SK-N-SH treated with all-trans-retinoic acid at 6 μM for 48 hours (cell line): ENCODE data around the gene C7orf33.

ENCODE experiments used
- ATAC-seq: fragments of 200-7000 bp; cut with Tn5 transposase; 3 replicates; pipeline ENCODE4 v1.9.1; 2020; ENCODE audit warnings: mild to moderate bottlenecking, moderate library complexity
- ARNTL ChIP-seq: fragments of 450-650 bp; formaldehyde crosslinking; IDR thresholded peaks from 2 replicates; pipeline ENCODE4 v1.5.0; 2020; ENCODE audit warnings: low read depth, mild to moderate bottlenecking, moderate library complexity, borderline replicate concordance
- CREB5 ChIP-seq: fragments of 250-450 bp; sonication (Bioruptor Pico); IDR thresholded peaks from 2 replicates; pipeline ENCODE4 v1.5.1; 2020; ENCODE audit warnings: low read depth, mild to moderate bottlenecking, moderate library complexity
- CSDC2 ChIP-seq: fragments of 250-450 bp; sonication (Bioruptor Pico); IDR thresholded peaks from 2 replicates; pipeline ENCODE4 v1.5.0; 2020; ENCODE audit warnings: mild to moderate bottlenecking, moderate library complexity
- CSRNP3 ChIP-seq: fragments of 250-450 bp; sonication (Bioruptor Pico); IDR thresholded peaks from 2 replicates; pipeline ENCODE4 v1.5.1; 2021; ENCODE audit warnings: mild to moderate bottlenecking, moderate library complexity
- ESRRG ChIP-seq: fragments of 250-450 bp; sonication (Bioruptor Pico); IDR thresholded peaks from 2 replicates; pipeline ENCODE4 v1.6.1; 2021; ENCODE audit warnings: mild to moderate bottlenecking
- OSR1 ChIP-seq: fragments of 250-450 bp; sonication (Bioruptor Pico); IDR thresholded peaks from 2 replicates; pipeline ENCODE4 v1.8.0; 2022; ENCODE audit warnings: moderate library complexity, mild to moderate bottlenecking, inconsistent platforms
- PATZ1 ChIP-seq: fragments of 250-450 bp; sonication (Bioruptor Pico); IDR thresholded peaks from 2 replicates; pipeline ENCODE4 v1.8.0; 2020; ENCODE audit warnings: mild to moderate bottlenecking, moderate library complexity, borderline replicate concordance
- PPARA ChIP-seq: fragments of 250-450 bp; sonication (Bioruptor Pico); IDR thresholded peaks from 2 replicates; pipeline ENCODE4 v1.5.0; 2020; ENCODE audit warnings: mild to moderate bottlenecking, borderline replicate concordance
- RARB ChIP-seq: fragments of 250-450 bp; sonication (Bioruptor Pico); IDR thresholded peaks from 2 replicates; pipeline ENCODE4 v1.8.0; 2021; ENCODE audit warnings: mild to moderate bottlenecking, moderate library complexity
- SNAI2 ChIP-seq: fragments of 250-450 bp; sonication (Bioruptor Pico); IDR thresholded peaks from 2 replicates; pipeline ENCODE4 v1.5.0; 2020; ENCODE audit warnings: mild to moderate bottlenecking, moderate library complexity
- TCF4 ChIP-seq: fragments of 250-450 bp; sonication (Bioruptor Pico); IDR thresholded peaks from 2 replicates; pipeline ENCODE4 v1.8.0; 2021; ENCODE audit warnings: mild to moderate bottlenecking, moderate library complexity, borderline replicate concordance
- TOX ChIP-seq: fragments of 250-450 bp; sonication (Bioruptor Pico); IDR thresholded peaks from 2 replicates; pipeline ENCODE4 v1.8.0; 2021; ENCODE audit warnings: mild to moderate bottlenecking, moderate library complexity, borderline replicate concordance
- TSHZ2 ChIP-seq: fragments of 250-450 bp; sonication (Bioruptor Pico); IDR thresholded peaks from 2 replicates; pipeline ENCODE4 v1.5.0; 2020; ENCODE audit warnings: mild to moderate bottlenecking, moderate library complexity
- ZC3H10 ChIP-seq: fragments of 250-450 bp; sonication (Bioruptor Pico); IDR thresholded peaks from 2 replicates; pipeline ENCODE4 v1.5.1; 2021; ENCODE audit warnings: mild to moderate bottlenecking, moderate library complexity
- ZFP3 ChIP-seq: fragments of 250-450 bp; sonication (Bioruptor Pico); IDR thresholded peaks from 2 replicates; pipeline ENCODE4 v1.5.0; 2020; ENCODE audit warnings: mild to moderate bottlenecking, moderate library complexity
- ZFP30 ChIP-seq: fragments of 450-650 bp; formaldehyde crosslinking; IDR thresholded peaks from 2 replicates; pipeline ENCODE4 v1.5.0; 2022; ENCODE audit warnings: mild to moderate bottlenecking, moderate library complexity
- ZNF565 ChIP-seq: fragments of 450-650 bp; formaldehyde crosslinking; conservative IDR thresholded peaks from 2 replicates; pipeline ENCODE4 v1.5.0; 2020; ENCODE audit warnings: low read depth, mild to moderate bottlenecking, moderate library complexity
- ZNF70 ChIP-seq: fragments of 450-650 bp; formaldehyde crosslinking; IDR thresholded peaks from 2 replicates; pipeline ENCODE4 v1.5.0; 2020; ENCODE audit warnings: mild to moderate bottlenecking, moderate library complexity
- ZNF8 ChIP-seq: fragments of 450-650 bp; formaldehyde crosslinking; IDR thresholded peaks from 2 replicates; pipeline ENCODE4 v1.5.0; 2020; ENCODE audit warnings: mild to moderate bottlenecking, moderate library complexity

The C7orf33 gene

GRCh38 chr7:148623586-148624282 is 33.2 kb downstream of the C7orf33 start (continued):
- TF ChIP-seq TSHZ2 (CRISPR knock-in tag) (no peak), SNAI2 (no peak), ZNF70 (CRISPR knock-in tag) (no peak), PPARA (CRISPR knock-in tag) (no peak), CSRNP3 (CRISPR knock-in tag) (no peak), ESRRG (CRISPR knock-in tag) (no peak), ZNF565 (CRISPR knock-in tag) (no peak)

- no peak for TF ChIP-seq SNAI2
- TF ChIP-seq PATZ1 (CRISPR knock-in tag), result no peak
- no peak for TF ChIP-seq CSRNP3 (CRISPR knock-in tag)
- no peak for TF ChIP-seq ARNTL
- TF ChIP-seq TCF4 (CRISPR knock-in tag), result no peak
- TF ChIP-seq CREB5 (CRISPR knock-in tag), result no peak
- no peak for TF ChIP-seq TSHZ2 (CRISPR knock-in tag)
- TF ChIP-seq TOX, result no peak
- TF ChIP-seq RARB (CRISPR knock-in tag), result no peak
- TF ChIP-seq OSR1 (CRISPR knock-in tag), result no peak
- no peak for TF ChIP-seq ZNF8 (CRISPR knock-in tag)
- TF ChIP-seq ZC3H10 (CRISPR knock-in tag), result no peak
- TF ChIP-seq ZFP3 (CRISPR knock-in tag), result no peak
- TF ChIP-seq ZFP30 (CRISPR knock-in tag), result no peak
- TF ChIP-seq PPARA (CRISPR knock-in tag), result no peak
- no peak for TF ChIP-seq CSDC2 (CRISPR knock-in tag)
- ATAC-seq, result peak; percentile 74
Measured at GRCh38 chr7:148624735-148625134, 34.2 kb downstream of the C7orf33 start.
